HL-60 (cell line): ENCODE results near the gene FHIT.

ENCODE experiments used
- CTCF ChIP-seq: IDR thresholded peaks from one replicate; pipeline ENCODE4 v1.5.1; 2011; ENCODE audit warnings: low read length, control low read depth, inconsistent platforms; ENCODE audit not compliant: insufficient read depth
- POLR2AphosphoS5 ChIP-seq: IDR thresholded peaks from 2 replicates; pipeline ENCODE4 v1.6.1; 2012; ENCODE audit warnings: low read depth
- REST ChIP-seq: IDR thresholded peaks from 2 replicates; pipeline ENCODE4 v1.6.1; 2012; ENCODE audit warnings: low read depth; ENCODE audit not compliant: insufficient replicate concordance

- TF ChIP-seq CTCF (no peak), POLR2AphosphoS5 (no peak), REST (no peak)
Measured at GRCh38 chr3:60775985-60776384, 475.3 kb downstream of the FHIT start.
